HEK293 (cell line): ENCODE data around the gene NIPAL1.
"Not testable (repeated sequence)": the region's sequence is repeated elsewhere in the genome, so short reads cannot be mapped to it uniquely, and the experiment has no call there.

Experiments
- CTCF ChIA-PET: fragments of 350-600 bp; formaldehyde crosslinking; extraction: SDS; loops from one replicate; lab custom pipeline; 2021; ENCODE audit warnings: antibody characterized with exemption; lab: Yijun Ruan, JAX
- POLR2A ChIA-PET: fragments of 300-600 bp; formaldehyde crosslinking; extraction: SDS; loops from one replicate; lab custom pipeline; 2020; ENCODE audit warnings: antibody characterized with exemption, inconsistent platforms; lab: Yijun Ruan, JAX
- H3K27ac ChIP-seq: fragments of 200-500 bp; sonication (Bioruptor generic); 2 replicates; pipeline ENCODE4 v1.5.1; 2014; ENCODE audit warnings: low read depth, low read length, control low read depth, inconsistent platforms; ENCODE audit errors: extremely low read depth
- H3K36me3 ChIP-seq, 2 experiments: fragments of 200-500 bp in 1 of 2; sonication (Bioruptor generic) in 1 of 2; 1 replicate in 1 of 2; 2 replicates in 1 of 2; pipeline ENCODE4 v1.5.1; 2014 to 2017; ENCODE audit warnings: inconsistent platforms in 2 of 2, low read length in 2 of 2; ENCODE audit not compliant: control insufficient read depth in 2 of 2, insufficient read depth in 1 of 2
- H3K4me1 ChIP-seq: fragments of 200-500 bp; sonication (Bioruptor generic); 2 replicates; pipeline ENCODE4 v1.5.1; 2014; ENCODE audit warnings: mild to moderate bottlenecking, low read length, inconsistent platforms; ENCODE audit not compliant: control insufficient read depth, insufficient read depth
- H3K4me3 ChIP-seq: 2 replicates; pipeline ENCODE4 v1.5.1; 2011; ENCODE audit warnings: low read depth, mild to moderate bottlenecking, control low read depth, low read length, moderate library complexity
- H3K9me3 ChIP-seq: fragments of 200-500 bp; sonication (Bioruptor generic); 2 replicates; pipeline ENCODE4 v1.5.1; 2014; ENCODE audit warnings: low read depth, low read length, inconsistent platforms; ENCODE audit not compliant: control insufficient read depth, insufficient read depth
- SETDB1 ChIP-seq: IDR thresholded peaks from one replicate; pipeline ENCODE4 v1.6.1; 2017; ENCODE audit warnings: mild to moderate bottlenecking, low read length, moderate library complexity, mixed read lengths; ENCODE audit not compliant: insufficient read length
- TRIM28 ChIP-seq: IDR thresholded peaks from 2 replicates; pipeline ENCODE4 v1.6.1; 2011; ENCODE audit warnings: low read length, control low read depth, borderline replicate concordance
- ZBTB11 ChIP-seq: fragments of 450-650 bp; formaldehyde crosslinking; conservative IDR thresholded peaks from 2 replicates; pipeline ENCODE4 v1.5.1; 2016; ENCODE audit warnings: low read depth, missing biosample characterization, missing genetic modification characterization
- ZNF140 ChIP-seq: fragments of 450-650 bp; formaldehyde crosslinking; IDR thresholded peaks from 2 replicates; pipeline ENCODE4 v1.5.1; 2016; ENCODE audit warnings: missing biosample characterization, missing genetic modification characterization
- ZNF394 ChIP-seq: fragments of 450-650 bp; formaldehyde crosslinking; IDR thresholded peaks from 2 replicates; pipeline ENCODE4 v1.5.1; 2016; ENCODE audit warnings: missing biosample characterization, missing genetic modification characterization, mild to moderate bottlenecking, moderate library complexity, borderline replicate concordance
- ZNF426 ChIP-seq: fragments of 450-650 bp; formaldehyde crosslinking; IDR thresholded peaks from 2 replicates; pipeline ENCODE4 v1.5.1; 2017; ENCODE audit warnings: missing biosample characterization, missing genetic modification characterization, mild to moderate bottlenecking, inconsistent platforms, moderate library complexity
- ZNF555 ChIP-seq: fragments of 450-650 bp; formaldehyde crosslinking; conservative IDR thresholded peaks from 2 replicates; pipeline ENCODE4 v1.5.1; 2017; ENCODE audit warnings: missing biosample characterization, mild to moderate bottlenecking, missing genetic modification characterization, inconsistent platforms
- ZNF560 ChIP-seq: fragments of 450-650 bp; formaldehyde crosslinking; IDR thresholded peaks from 2 replicates; pipeline ENCODE4 v1.5.1; 2017; ENCODE audit warnings: missing biosample characterization, missing genetic modification characterization, borderline replicate concordance
- ZNF623 ChIP-seq: fragments of 450-650 bp; formaldehyde crosslinking; IDR thresholded peaks from 2 replicates; pipeline ENCODE4 v1.5.1; 2016; ENCODE audit warnings: missing biosample characterization, missing genetic modification characterization
- TF ChIP-seq, protein P1 (sequence below): fragments of 450-650 bp; formaldehyde crosslinking; IDR thresholded peaks from 2 replicates; pipeline ENCODE4 v1.5.1; 2016; ENCODE audit warnings: missing biosample characterization, missing genetic modification characterization
- TF ChIP-seq, protein P2 (sequence below): fragments of 450-650 bp; formaldehyde crosslinking; conservative IDR thresholded peaks from 2 replicates; pipeline ENCODE4 v1.5.1; 2016; ENCODE audit warnings: low read depth, missing biosample characterization, missing genetic modification characterization

NIPAL1 gene

DNA sequence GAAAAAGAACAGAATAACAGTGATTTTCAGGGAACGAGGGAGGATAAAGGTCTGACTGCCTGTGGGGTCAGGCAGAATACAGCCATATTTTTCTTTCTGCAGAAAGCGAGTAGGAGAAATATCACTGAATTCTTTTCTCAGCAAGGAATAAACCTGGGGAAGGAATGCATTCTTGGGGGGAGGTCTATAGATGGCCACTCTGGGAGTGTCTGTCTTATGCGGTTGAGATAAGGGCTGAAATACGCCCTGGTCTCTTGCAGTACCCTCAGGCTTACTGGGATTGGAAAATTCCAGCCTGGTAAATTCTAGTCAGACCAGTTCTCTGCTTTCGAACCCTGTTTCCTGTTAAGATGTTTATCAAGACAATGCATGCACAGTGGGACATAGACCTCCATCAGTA, 26.4 kb upstream of the NIPAL1 start:
- CTCF ChIA-PET = no interaction called here
- no peaks in the 10 kb centered on the region for H3K9me3 ChIP-seq
- TF ChIP-seq, protein P1, sequence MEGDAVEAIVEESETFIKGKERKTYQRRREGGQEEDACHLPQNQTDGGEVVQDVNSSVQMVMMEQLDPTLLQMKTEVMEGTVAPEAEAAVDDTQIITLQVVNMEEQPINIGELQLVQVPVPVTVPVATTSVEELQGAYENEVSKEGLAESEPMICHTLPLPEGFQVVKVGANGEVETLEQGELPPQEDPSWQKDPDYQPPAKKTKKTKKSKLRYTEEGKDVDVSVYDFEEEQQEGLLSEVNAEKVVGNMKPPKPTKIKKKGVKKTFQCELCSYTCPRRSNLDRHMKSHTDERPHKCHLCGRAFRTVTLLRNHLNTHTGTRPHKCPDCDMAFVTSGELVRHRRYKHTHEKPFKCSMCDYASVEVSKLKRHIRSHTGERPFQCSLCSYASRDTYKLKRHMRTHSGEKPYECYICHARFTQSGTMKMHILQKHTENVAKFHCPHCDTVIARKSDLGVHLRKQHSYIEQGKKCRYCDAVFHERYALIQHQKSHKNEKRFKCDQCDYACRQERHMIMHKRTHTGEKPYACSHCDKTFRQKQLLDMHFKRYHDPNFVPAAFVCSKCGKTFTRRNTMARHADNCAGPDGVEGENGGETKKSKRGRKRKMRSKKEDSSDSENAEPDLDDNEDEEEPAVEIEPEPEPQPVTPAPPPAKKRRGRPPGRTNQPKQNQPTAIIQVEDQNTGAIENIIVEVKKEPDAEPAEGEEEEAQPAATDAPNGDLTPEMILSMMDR (tag by site-specific recombination) = no peak
- TF ChIP-seq TRIM28 (peak; percentile 54; the same call in 1 of the 2 replicates), SETDB1 (peak; percentile 49)
- TF ChIP-seq, all 188 proteins: peak for 2
- no peaks in the 10 kb centered on the region for H3K36me3 ChIP-seq
- H3K27ac ChIP-seq = no peak overlapping the region
- no peak overlapping the region for H3K4me3 ChIP-seq
- no peaks in the 10 kb centered on the region for H3K4me1 ChIP-seq
- POLR2A ChIA-PET = no interaction called here

- H3K27ac ChIP-seq, H3K36me3 ChIP-seq, H3K4me3 ChIP-seq, CTCF ChIA-PET, H3K4me1 ChIP-seq, POLR2A ChIA-PET, H3K9me3 ChIP-seq: not testable (repeated sequence)
- TF ChIP-seq ZNF555 = peak; percentile 37
- TF ChIP-seq ZNF426 (tag by site-specific recombination) = peak; percentile 50
- peak; percentile 41; the same call in 1 of the 2 replicates for TF ChIP-seq ZNF140 (tag by site-specific recombination)
- peak; percentile 16; the same call in 1 of the 2 replicates for TF ChIP-seq ZNF560 (tag by site-specific recombination)
- TF ChIP-seq ZNF394 (tag by site-specific recombination) = peak; percentile 72; the same call in 1 of the 2 replicates
- TF ChIP-seq ZBTB11 (tag by site-specific recombination) = peak; percentile 48
- TF ChIP-seq ZNF623 (tag by site-specific recombination) = peak; percentile 45
- TF ChIP-seq, protein P2, sequence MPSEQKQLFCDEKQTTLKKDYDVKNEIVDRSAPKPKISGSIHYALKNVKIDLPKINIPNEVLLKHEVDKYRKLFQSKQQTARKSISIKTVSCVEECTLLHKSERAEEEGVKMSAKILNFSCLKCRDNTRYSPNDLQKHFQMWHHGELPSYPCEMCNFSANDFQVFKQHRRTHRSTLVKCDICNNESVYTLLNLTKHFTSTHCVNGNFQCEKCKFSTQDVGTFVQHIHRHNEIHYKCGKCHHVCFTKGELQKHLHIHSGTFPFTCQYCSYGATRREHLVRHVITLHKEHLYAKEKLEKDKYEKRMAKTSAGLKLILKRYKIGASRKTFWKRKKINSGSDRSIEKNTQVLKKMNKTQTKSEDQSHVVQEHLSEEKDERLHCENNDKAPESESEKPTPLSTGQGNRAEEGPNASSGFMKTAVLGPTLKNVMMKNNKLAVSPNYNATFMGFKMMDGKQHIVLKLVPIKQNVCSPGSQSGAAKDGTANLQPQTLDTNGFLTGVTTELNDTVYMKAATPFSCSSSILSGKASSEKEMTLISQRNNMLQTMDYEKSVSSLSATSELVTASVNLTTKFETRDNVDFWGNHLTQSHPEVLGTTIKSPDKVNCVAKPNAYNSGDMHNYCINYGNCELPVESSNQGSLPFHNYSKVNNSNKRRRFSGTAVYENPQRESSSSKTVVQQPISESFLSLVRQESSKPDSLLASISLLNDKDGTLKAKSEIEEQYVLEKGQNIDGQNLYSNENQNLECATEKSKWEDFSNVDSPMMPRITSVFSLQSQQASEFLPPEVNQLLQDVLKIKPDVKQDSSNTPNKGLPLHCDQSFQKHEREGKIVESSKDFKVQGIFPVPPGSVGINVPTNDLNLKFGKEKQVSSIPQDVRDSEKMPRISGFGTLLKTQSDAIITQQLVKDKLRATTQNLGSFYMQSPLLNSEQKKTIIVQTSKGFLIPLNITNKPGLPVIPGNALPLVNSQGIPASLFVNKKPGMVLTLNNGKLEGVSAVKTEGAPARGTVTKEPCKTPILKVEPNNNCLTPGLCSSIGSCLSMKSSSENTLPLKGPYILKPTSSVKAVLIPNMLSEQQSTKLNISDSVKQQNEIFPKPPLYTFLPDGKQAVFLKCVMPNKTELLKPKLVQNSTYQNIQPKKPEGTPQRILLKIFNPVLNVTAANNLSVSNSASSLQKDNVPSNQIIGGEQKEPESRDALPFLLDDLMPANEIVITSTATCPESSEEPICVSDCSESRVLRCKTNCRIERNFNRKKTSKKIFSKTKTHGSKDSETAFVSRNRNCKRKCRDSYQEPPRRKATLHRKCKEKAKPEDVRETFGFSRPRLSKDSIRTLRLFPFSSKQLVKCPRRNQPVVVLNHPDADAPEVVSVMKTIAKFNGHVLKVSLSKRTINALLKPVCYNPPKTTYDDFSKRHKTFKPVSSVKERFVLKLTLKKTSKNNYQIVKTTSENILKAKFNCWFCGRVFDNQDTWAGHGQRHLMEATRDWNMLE (tag by site-specific recombination) = peak; percentile 67; the same call in 1 of the 2 replicates
Observed at GRCh38 chr4:47992475-47992874, 24.1 kb upstream of the NIPAL1 start.
